Upper lobe of left lung (tissue), 6 donors: Measurements from ENCODE around the gene DOC2B. TPM values are rescaled to one million over a fixed set of nuclear protein-coding genes. Genes with fewer than 3 reads are reported as not detected.
"Not testable (repeated sequence)": the region's sequence is repeated elsewhere in the genome, so short reads cannot be mapped to it uniquely, and the experiment has no call there.

Source experiments
- ATAC-seq, 2 donors: fragments of 200-7000 bp; cut with Tn5 transposase; one replicate each; pipeline ENCODE4 v1.9.1; 2022; ENCODE audit warnings: mild to moderate bottlenecking in 2 of 2, moderate library complexity in 2 of 2; ENCODE audit not compliant: low FRiP score in 2 of 2
- DNase-seq, 2 donors: peaks; one replicate each; pipeline ENCODE4 v3.0.0-alpha.2; 2019 to 2020
- H3K27ac ChIP-seq, 4 donors: fragments of 200-600 bp; sonication (generic); one replicate each; pipeline ENCODE4 v1.5.1; 2016 to 2019
- H3K27me3 ChIP-seq, 4 donors: fragments of 200-600 bp; sonication (generic); one replicate each; pipeline ENCODE4 v1.5.1; 2017 to 2019
- H3K36me3 ChIP-seq, 4 donors: fragments of 200-600 bp; sonication (generic); one replicate each; pipeline ENCODE4 v1.5.1; 2016 to 2019
- H3K4me1 ChIP-seq, 4 donors: fragments of 200-600 bp; sonication (generic); one replicate each; pipeline ENCODE4 v1.5.1; 2018 to 2019
- H3K4me3 ChIP-seq, 4 donors: fragments of 200-600 bp; sonication (generic); one replicate each; pipeline ENCODE4 v1.5.1; 2017 to 2019; ENCODE audit warnings: mild to moderate bottlenecking in 2 of 4, moderate library complexity in 1 of 4
- H3K9me3 ChIP-seq, 4 donors: fragments of 200-600 bp; sonication (generic); one replicate each; pipeline ENCODE4 v1.5.1; 2018 to 2019
- CTCF ChIP-seq, 6 experiments: fragments of 450-650 bp in 4 of 6; fragments of 200-600 bp in 2 of 6; sonication (generic) in 2 of 6; IDR thresholded peaks; one replicate each; pipeline ENCODE4 v1.5.1; 2016 to 2019; ENCODE audit warnings: antibody characterized with exemption in 6 of 6
- EP300 ChIP-seq, 4 donors: sonication (generic); formaldehyde crosslinking; IDR thresholded peaks; one replicate each; pipeline ENCODE4 v1.5.1; 2017; ENCODE audit warnings: antibody characterized with exemption in 4 of 4, control low read depth in 2 of 4
- POLR2A ChIP-seq, 4 donors: fragments of 450-650 bp; IDR thresholded peaks; one replicate each; pipeline ENCODE4 v1.5.1; 2016 to 2017; ENCODE audit warnings: antibody characterized with exemption in 4 of 4, mild to moderate bottlenecking in 2 of 4
- POLR2AphosphoS5 ChIP-seq, 2 donors: sonication (generic); formaldehyde crosslinking; IDR thresholded peaks; one replicate each; pipeline ENCODE4 v1.5.1; 2017; ENCODE audit warnings: antibody characterized with exemption in 2 of 2
- WGBS, 2 donors: methylation state at CpG; one replicate each; pipeline ENCODE4 v1.1.5; 2017 to 2018; 5-methylcytosine and 5-hydroxymethylcytosine counted together
- total RNA-seq, 6 donors: library from RNA; depleted of rRNA in 4 of 6; stranded (reverse); fragments of >200 nt in 4 of 6; gene quantifications; one replicate each; pipeline versions ENCODE4 v1.1.0 to v1.2.1, GENCODE V29; 2016 to 2021
- donor health status: DM: no; HTN: no; CAD: no; lungs with moderate emphysema.
- donor health status: DM: no; HTN: yes; CAD: no; lungs with severe emphysema.

The DOC2B gene
- total RNA-seq, 6 donors from 2014 or later, result 1.0 to 10.2 (median 4.4) TPM

DNA sequence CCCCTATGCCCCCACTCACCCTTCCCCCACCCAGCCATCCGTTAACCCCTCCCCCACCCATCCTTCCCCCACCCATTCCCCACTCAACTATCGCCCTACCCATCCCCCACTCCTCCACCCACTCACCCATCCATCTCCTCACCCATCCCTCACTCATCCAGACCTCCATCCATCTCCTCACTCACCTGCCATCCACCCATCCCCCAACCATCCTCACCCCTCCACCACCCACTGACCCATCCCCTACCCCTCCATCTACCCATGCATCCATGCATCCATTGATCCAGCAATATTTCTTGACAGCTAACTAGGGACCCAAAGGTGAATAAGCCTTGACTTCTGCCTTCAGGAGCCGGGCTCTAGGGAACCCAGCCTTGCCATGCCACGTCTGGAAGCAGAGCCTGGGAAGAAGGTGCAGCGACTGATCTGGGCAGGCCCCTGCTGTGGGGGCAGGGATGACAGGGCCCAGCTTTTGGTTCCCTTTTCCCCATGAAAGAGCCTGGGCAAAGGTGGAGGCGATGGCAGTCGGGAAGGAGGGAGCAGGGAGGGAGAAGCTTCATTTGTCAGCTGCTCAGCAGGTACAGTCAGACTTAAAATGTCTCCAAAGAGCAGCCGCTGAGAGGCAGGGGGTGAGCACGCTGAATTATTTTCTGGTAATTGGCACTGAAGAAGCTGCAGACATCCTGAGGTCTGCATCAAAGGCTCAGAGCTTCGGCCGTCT is 23.1 kb upstream of the DOC2B start:
- H3K4me3 ChIP-seq, result no peak overlapping the region
- peaks cover 0 to 3% (median 0%) of the 10 kb centered on the region in 4 donors for H3K9me3 ChIP-seq
- H3K27ac ChIP-seq, result no peak overlapping the region
- TF ChIP-seq POLR2A (IDR thresholded peaks at IDR 0.05), result no peak
- no peak for TF ChIP-seq EP300 (IDR thresholded peaks at IDR 0.05)
- no peak for TF ChIP-seq CTCF (IDR thresholded peaks at IDR 0.05)
- no peak for TF ChIP-seq POLR2AphosphoS5 (IDR thresholded peaks at IDR 0.05)
- no peaks in the 10 kb centered on the region for H3K36me3 ChIP-seq
- WGBS, 2 donors, result 58 to 63% methylated on average over 7 to 9 of the region's 11 CpGs
- peaks cover 9 to 12% (median 11%) of the 10 kb centered on the region in 4 donors for H3K4me1 ChIP-seq
- H3K27me3 ChIP-seq, result no peaks in the 10 kb centered on the region
- no peak for ATAC-seq
- DNase-seq, result no peak

- ATAC-seq, result no peak
- no peaks in the 10 kb centered on the region for H3K36me3 ChIP-seq
- no peak for DNase-seq
- H3K27me3 ChIP-seq, result no peaks in the 10 kb centered on the region
- TF ChIP-seq CTCF (IDR thresholded peaks at IDR 0.05) (no peak), POLR2AphosphoS5 (IDR thresholded peaks at IDR 0.05) (no peak), POLR2A (IDR thresholded peaks at IDR 0.05) (no peak), EP300 (IDR thresholded peaks at IDR 0.05) (no peak)
- no peak overlapping the region for H3K27ac ChIP-seq
- no peak overlapping the region for H3K4me3 ChIP-seq
- 71 to 87% methylated on average over 14 to 15 of the region's 23 CpGs for WGBS, 2 donors
- H3K9me3 ChIP-seq, result peaks cover 0 to 3% (median 0%) of the 10 kb centered on the region in 4 donors
- peaks cover 14 to 17% (median 16%) of the 10 kb centered on the region in 4 donors for H3K4me1 ChIP-seq
These were observed 21.1 kb upstream of the DOC2B start for GRCh38 chr17:202501-202951.

- WGBS, 2 donors, result 70 to 78% methylated on average over 6 to 8 of the region's 13 CpGs
- H3K4me1 ChIP-seq, result peaks cover 14 to 17% (median 16%) of the 10 kb centered on the region in 4 donors
- H3K4me3 ChIP-seq, H3K27ac ChIP-seq, DNase-seq, H3K27me3 ChIP-seq, H3K9me3 ChIP-seq, ATAC-seq, H3K36me3 ChIP-seq: not testable (repeated sequence)
These were observed 20.3 kb upstream of the DOC2B start for GRCh38 chr17:201736-202135.

DNA sequence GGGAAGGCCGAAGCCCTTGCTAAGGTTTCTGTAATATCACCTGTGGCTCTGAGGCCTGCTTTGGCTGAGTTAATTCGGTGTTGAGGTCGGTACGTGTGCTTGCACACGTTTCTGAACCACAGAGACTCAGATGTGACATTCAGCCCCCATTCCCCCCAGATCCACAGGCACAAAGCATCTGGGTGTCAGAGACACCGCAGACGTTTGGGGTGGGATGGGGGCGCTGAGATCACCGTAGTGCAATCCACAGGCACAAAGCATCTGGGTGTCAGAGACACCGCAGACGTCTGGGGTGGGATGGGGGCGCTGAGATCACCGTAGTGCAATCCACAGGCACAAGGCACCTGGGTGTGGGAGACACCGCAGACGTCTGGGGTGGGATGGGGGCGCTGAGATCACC is 19.8 kb upstream of the DOC2B start:
- WGBS, 2 donors, result 81 to 87% methylated on average over 13 of the region's 16 CpGs
- DNase-seq, H3K9me3 ChIP-seq, H3K27me3 ChIP-seq, ATAC-seq, H3K36me3 ChIP-seq, H3K27ac ChIP-seq, H3K4me3 ChIP-seq: not testable (repeated sequence)
- H3K4me1 ChIP-seq, result peaks cover 14 to 17% (median 16%) of the 10 kb centered on the region in 4 donors

DNA sequence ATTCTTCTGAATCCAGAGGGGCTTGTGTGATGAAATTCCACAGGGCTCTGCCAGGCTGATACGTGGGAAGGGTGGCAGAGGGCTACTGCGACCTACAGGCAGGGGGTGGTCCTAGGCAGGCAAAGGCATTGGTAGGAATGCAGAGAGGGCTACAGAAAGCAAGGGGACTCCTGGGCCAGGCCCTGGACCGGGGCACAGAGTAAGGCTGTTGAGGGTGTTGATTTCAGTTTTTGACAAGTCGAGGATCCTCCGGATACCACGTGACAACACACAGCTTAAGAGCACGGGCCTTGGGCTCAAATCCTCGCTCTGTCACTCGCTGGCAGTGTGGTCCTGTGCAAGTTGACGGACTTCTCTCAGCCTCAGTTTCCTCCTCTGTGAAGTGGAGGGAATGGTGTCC is 19.1 kb upstream of the DOC2B start:
- ATAC-seq (no peak), DNase-seq (no peak)
- 51 to 58% methylated on average over 10 of the region's 10 CpGs for WGBS, 2 donors
- H3K36me3 ChIP-seq, result no peaks in the 10 kb centered on the region
- H3K27ac ChIP-seq, result peak overlapping the region in 3 of 4 donors; percentile 2 to 54 (median 35)
- H3K27me3 ChIP-seq, result no peaks in the 10 kb centered on the region
- no peak overlapping the region for H3K4me3 ChIP-seq
- H3K4me1 ChIP-seq, result peaks cover 14 to 17% (median 16%) of the 10 kb centered on the region in 4 donors
- TF ChIP-seq POLR2AphosphoS5 (IDR thresholded peaks at IDR 0.05), result no peak
- no peak for TF ChIP-seq CTCF (IDR thresholded peaks at IDR 0.05)
- TF ChIP-seq POLR2A (IDR thresholded peaks at IDR 0.05), result no peak
- TF ChIP-seq EP300 (IDR thresholded peaks at IDR 0.05), result no peak
- no peaks in the 10 kb centered on the region for H3K9me3 ChIP-seq
